Activated CD4-positive, alpha-beta T cell treated with anti-CD3 and anti-CD28 coated beads, Interleukin-2, amount 10 ng/mL, durations not matched to agents 7 days and 5 days (primary cell): Measurements from ENCODE around the gene TAF4. TPM values are rescaled to one million over a fixed set of nuclear protein-coding genes. Genes with fewer than 3 reads are reported as not detected.

ENCODE experiments used
- CTCF ChIA-PET: fragments of 350-600 bp; sonication (Branson Sonifier 250); formaldehyde crosslinking; loops from one replicate; lab custom pipeline; 2021; ENCODE audit warnings: antibody characterized with exemption; lab: Charles Lee
- POLR2A ChIA-PET: fragments of 350-600 bp; sonication (Branson Sonifier 250); formaldehyde crosslinking; loops from one replicate; lab custom pipeline; 2021; ENCODE audit warnings: antibody characterized with exemption; lab: Charles Lee
- DNase-seq: peaks from one replicate; pipeline ENCODE4 v3.0.0-alpha.2; 2020
- H3K27ac Mint-ChIP-seq: one replicate; pipeline ENCODE4 v1.8.0; 2021; ENCODE audit warnings: mild to moderate bottlenecking, moderate library complexity, mixed read lengths
- H3K27me3 Mint-ChIP-seq: one replicate; pipeline ENCODE4 v1.8.0; 2021; ENCODE audit warnings: mixed read lengths
- H3K36me3 Mint-ChIP-seq: one replicate; pipeline ENCODE4 v1.8.0; 2021; ENCODE audit warnings: low read depth, mixed read lengths
- H3K4me1 Mint-ChIP-seq: one replicate; pipeline ENCODE4 v1.8.0; 2021; ENCODE audit warnings: mixed read lengths
- H3K4me3 Mint-ChIP-seq: one replicate; pipeline ENCODE4 v1.8.0; 2021; ENCODE audit warnings: mild to moderate bottlenecking, moderate library complexity, mixed read lengths
- H3K9me3 Mint-ChIP-seq: one replicate; pipeline ENCODE4 v1.8.0; 2021; ENCODE audit warnings: mixed read lengths
- total RNA-seq, 2 experiments: library from RNA; stranded (reverse); gene quantifications; one replicate each; pipeline ENCODE4 v1.2.3, GENCODE V29; 2021

Gene TAF4
- total RNA-seq, 2 experiments from 2014 or later, result 24.2 to 32.0 TPM

DNA sequence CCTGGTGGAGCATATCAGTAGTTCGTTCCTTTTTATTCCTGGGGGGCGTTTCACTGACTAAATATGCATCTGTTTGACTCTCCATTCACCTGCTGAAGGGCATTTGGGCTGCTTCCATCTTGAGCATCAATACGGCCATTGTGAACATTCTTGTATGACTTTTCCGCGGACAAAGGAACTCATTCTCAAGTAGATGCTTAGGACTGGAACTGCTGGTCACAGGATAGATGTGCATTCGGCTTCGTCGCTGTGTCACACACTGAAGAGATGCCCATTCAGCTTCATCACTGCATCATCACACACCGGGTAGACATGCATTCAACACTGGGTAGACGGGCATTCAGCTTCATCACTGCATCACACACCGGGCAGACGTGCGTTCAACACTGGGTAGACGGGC is 95.3 kb downstream of the TAF4 start:
- Mint-ChIP-seq H3K9me3 (no peaks in the 10 kb centered on the region), H3K27me3 (peaks cover 2% of the 10 kb centered on the region), H3K27ac (no peak overlapping the region), H3K4me3 (no peak overlapping the region), H3K36me3 (peaks cover 13% of the 10 kb centered on the region), H3K4me1 (no peaks in the 10 kb centered on the region)
- POLR2A ChIA-PET, result no interaction called here
- DNase-seq, result no peak
- CTCF ChIA-PET, result no interaction called here

DNA sequence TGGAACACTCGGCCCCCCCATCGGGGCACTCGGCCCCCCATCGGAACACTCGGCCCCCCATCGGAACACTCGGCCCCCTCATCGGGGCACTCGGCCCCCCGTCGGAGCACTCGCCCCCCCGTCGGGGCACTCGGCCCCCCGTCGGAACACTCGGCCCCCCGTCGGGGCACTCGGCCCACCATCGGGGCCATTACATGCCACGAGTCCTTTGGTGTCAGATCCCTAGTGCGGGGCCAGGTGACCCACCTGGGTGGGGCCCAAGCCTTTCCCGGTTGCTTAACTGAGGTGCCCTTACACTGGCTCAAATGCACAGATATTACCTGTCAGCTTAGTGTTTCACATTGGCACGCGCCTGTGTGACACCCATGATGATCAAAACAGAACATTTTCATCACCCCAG is 95.9 kb downstream of the TAF4 start:
- H3K4me3 Mint-ChIP-seq, result no peak overlapping the region
- no peaks in the 10 kb centered on the region for H3K4me1 Mint-ChIP-seq
- CTCF ChIA-PET, result no interaction called here
- no peak overlapping the region for H3K27ac Mint-ChIP-seq
- H3K27me3 Mint-ChIP-seq, result peaks cover 6% of the 10 kb centered on the region
- DNase-seq, result no peak
- peaks cover 12% of the 10 kb centered on the region for H3K36me3 Mint-ChIP-seq
- H3K9me3 Mint-ChIP-seq, result no peaks in the 10 kb centered on the region
- POLR2A ChIA-PET, result no interaction called here

DNA sequence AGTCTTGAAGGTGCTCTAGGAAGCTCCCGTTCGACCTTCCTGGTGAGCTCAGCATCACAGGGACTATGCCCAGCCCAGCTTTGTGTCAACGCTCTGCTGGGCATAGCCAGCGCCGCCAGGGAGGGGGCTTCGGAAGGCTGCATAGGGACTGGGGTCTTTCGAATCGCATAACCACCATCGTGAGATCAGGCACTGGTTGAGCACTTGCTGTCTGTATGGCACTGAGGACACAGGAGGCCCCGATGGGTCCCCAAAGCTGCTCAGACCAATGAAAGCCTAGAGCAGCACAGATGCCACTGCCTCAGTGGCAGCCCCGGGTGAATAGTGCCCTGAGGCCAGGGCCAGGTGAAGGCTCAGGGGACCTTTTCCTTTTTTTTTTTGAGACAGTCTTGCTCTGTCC is 96.7 kb downstream of the TAF4 start:
- peaks cover 12% of the 10 kb centered on the region for H3K36me3 Mint-ChIP-seq
- H3K27ac Mint-ChIP-seq, result no peak overlapping the region
- no peak for DNase-seq
- no peaks in the 10 kb centered on the region for H3K4me1 Mint-ChIP-seq
- no peak overlapping the region for H3K4me3 Mint-ChIP-seq
- peaks cover 12% of the 10 kb centered on the region for H3K27me3 Mint-ChIP-seq
- H3K9me3 Mint-ChIP-seq, result no peaks in the 10 kb centered on the region
- ChIA-PET POLR2A (no interaction called here), CTCF (no interaction called here)

DNA sequence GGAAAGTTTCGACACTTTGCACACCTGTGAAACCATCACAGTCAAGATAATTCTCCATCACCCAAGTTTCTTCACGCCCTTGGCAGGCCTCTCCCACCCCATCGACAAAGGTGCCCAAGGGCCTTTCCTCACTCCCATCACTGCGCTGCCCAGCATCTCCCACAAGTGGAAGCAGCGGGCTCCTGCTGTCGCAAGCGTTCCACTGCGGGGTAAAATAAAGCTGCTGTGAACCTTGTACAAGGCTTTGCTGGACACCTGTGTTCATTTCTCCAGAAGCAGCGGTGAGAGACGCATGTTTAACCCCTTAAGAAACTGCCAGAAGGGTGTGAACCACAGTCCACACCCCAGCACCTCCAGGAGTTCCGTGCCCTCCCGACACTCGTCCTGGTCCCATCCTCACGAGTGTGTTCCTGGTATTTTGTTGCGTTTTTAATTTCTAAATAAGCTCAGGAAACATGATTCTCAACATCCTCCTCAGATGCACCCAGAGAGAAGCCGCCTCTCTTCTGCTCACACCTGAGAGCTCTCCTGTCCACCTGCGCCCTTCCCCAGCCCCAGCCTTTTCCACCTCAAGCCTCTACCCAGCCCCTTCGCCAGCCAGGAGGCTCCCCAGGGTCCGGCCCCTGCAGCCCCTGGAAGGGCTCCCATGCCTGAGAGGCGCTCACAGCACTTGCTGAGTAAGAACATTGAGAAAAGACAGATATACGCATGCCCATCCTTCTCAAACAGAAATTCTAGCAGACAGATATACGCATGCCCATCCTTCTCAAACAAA is 97.5 kb downstream of the TAF4 start:
- CTCF ChIA-PET, result no interaction called here

DNA sequence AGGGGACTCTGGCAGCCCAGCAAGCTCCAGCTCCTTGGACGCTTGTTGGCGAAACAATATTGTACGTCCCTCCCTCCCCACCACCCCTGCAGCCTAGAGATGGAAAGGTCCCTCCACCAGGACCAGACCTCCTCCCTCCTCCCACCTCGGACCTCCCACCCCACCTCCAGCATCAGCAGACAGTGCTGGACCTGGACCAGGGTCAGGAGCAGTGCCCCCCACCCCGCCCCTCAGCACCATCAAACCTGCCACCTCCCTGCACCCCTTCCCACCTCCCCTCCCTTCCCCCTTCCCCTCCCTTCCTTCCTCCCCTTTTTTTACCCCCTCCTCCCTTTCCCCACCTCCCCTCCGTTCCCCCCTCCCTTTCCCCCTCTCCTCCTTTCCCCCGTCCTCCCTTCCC is 98.4 kb downstream of the TAF4 start:
- H3K36me3 Mint-ChIP-seq, result no peaks in the 10 kb centered on the region
- DNase-seq, result no peak
- no peaks in the 10 kb centered on the region for H3K4me1 Mint-ChIP-seq
- CTCF ChIA-PET, result no interaction called here
- H3K4me3 Mint-ChIP-seq, result no peak overlapping the region
- POLR2A ChIA-PET, result no interaction called here
- H3K27me3 Mint-ChIP-seq, result peaks cover 15% of the 10 kb centered on the region
- H3K27ac Mint-ChIP-seq, result no peak overlapping the region
- H3K9me3 Mint-ChIP-seq, result no peaks in the 10 kb centered on the region

More for the DNA sequence above, 97.5 kb downstream of the TAF4 start:
- H3K27me3 Mint-ChIP-seq, result peaks cover 15% of the 10 kb centered on the region
- H3K36me3 Mint-ChIP-seq, result peaks cover 6% of the 10 kb centered on the region
- POLR2A ChIA-PET, result no interaction called here
- H3K9me3 Mint-ChIP-seq, result no peaks in the 10 kb centered on the region
- no peak for DNase-seq
- no peak overlapping the region for H3K27ac Mint-ChIP-seq
- H3K4me1 Mint-ChIP-seq, result no peaks in the 10 kb centered on the region
- no peak overlapping the region for H3K4me3 Mint-ChIP-seq

DNA sequence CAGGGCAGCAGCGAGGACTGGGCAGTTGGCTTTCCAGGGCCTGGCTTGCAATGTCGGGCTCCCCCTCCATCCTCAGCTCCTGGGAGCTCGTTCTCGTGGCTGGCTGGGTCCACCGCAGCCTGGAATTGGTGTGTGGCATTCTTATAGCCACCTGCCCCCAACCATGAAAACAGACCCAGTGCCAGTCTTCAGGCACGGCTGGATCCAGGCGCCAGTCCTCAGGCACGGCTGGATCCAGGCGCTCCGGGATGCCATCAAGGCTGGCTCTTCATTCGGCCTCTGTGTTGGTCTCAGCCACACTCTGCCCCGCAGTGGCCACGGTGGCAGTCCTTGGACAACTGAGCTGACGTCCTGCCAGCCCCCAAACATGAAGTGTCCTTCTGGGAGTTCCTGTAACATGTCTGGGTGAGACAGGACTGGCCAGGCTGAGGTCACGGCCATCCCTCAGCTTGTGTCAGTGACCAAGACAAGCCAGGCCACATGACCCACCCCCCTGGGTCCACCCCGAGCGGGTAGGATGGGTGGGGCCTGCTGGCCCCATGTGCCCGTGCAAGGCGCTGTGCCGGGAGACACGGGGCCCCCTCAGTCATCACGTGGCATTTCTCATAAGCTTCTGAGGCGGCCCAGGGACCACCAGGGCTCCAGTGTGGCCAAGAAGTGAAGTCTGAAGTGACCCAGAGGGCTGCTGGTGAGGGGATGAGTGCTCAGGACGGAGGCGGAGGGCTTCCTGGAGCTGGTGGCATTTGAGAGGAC is 99.0 kb downstream of the TAF4 start:
- no peak overlapping the region for H3K4me3 Mint-ChIP-seq
- H3K4me1 Mint-ChIP-seq, result no peaks in the 10 kb centered on the region
- no peak overlapping the region for H3K27ac Mint-ChIP-seq
- ChIA-PET CTCF (no interaction called here), POLR2A (no interaction called here)
- peaks cover 15% of the 10 kb centered on the region for H3K27me3 Mint-ChIP-seq
- no peaks in the 10 kb centered on the region for H3K9me3 Mint-ChIP-seq
- no peaks in the 10 kb centered on the region for H3K36me3 Mint-ChIP-seq
- DNase-seq, result no peak

DNA sequence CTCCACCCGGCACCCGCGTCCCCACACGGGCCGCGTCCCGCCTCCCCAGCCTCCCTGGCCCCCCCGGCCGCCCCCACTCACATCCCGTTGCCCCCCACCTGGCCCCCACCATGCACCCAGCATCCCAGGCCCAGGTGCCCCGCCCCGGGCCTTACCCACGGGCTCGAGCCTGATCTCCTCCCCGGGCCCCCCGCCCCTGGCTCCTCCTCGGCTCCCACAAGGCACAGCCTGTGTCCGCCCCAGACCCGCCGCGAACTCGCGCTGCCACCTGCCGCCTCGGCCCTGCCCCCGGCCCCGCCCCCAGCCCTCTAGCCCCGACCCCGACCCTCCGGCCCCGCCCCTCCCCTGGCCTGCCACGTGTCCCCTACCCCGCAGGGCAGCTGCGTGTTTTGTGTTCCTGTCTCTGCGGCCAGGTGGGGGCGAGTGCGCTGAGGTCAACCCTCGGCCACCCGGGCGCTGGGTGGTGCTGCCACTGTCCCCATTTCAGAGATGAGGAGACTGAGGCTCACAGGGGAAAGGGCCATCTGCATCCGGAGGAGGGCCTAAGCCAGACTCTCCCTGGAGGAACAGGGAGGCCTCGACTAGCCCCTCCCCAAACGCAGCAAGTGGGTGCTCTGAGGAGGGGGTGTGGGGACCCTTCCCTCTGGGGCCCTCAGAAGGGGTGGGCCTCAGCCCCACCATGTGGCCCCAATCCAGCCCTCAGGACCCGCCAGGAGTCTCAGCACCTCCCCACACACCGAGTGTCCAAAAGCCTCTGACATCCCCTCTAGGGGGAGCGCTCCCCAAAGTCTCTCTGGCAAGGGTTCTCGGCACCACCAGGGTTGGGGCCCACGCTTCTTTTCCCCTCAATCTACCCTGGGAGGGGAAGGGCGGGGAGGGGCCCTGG is 99.8 kb downstream of the TAF4 start:
- Mint-ChIP-seq H3K4me3 (no peak overlapping the region), H3K9me3 (no peaks in the 10 kb centered on the region), H3K4me1 (no peaks in the 10 kb centered on the region), H3K36me3 (no peaks in the 10 kb centered on the region), H3K27ac (no peak overlapping the region), H3K27me3 (peaks cover 15% of the 10 kb centered on the region)
- CTCF ChIA-PET, result no interaction called here
- no peak for DNase-seq
- POLR2A ChIA-PET, result no interaction called here

DNA sequence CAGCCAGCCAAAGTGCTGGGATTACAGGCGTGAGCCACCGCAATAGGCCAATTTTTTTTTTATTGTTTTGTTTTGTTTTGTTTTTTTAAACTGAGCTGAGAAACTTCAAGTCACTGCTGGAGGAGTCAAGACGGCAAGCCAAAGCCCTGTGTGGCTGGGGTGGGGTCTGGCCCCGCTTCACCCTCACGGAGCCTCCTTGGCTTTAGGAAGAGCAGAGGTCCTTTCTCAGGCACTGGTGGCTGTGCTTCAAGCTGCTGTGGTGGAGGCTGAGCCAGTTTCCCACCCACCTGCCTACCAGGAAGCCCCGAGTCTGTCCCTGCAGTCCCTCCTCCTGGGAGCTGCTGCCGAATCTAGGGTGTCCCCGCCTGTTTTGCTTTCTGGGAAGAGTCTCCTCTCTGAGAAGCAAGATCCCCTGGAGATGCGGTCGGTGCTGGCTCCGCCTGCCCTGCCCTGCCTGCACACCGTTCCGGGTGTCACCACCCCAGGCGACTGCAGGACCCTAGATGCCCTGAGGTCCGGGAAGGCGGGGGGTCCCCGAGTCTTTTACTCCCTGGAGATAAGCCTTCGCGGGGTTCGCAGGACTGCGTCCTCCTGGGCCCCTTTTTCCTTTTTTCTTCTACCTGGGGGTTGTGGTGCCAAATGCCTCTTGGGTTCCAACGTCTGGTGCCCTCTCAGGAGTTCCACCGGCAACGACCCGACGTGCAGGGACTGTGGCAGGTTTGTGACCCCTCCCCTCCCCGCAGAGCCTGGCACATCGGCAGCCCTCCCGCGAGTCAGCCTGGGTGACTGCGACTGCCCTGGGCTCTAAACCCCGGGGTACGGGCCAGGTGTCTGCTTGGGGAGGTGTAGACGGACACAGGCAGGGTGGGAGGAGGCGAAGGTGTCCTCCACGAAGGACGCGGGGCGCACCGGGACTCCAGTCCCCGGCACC is 100.7 kb downstream of the TAF4 start:
- CTCF ChIA-PET, result no interaction called here
- POLR2A ChIA-PET, result no interaction called here
- Mint-ChIP-seq H3K4me1 (no peaks in the 10 kb centered on the region), H3K9me3 (no peaks in the 10 kb centered on the region), H3K27me3 (peaks cover 15% of the 10 kb centered on the region), H3K4me3 (no peak overlapping the region), H3K36me3 (no peaks in the 10 kb centered on the region), H3K27ac (no peak overlapping the region)
- DNase-seq, result no peak

DNA sequence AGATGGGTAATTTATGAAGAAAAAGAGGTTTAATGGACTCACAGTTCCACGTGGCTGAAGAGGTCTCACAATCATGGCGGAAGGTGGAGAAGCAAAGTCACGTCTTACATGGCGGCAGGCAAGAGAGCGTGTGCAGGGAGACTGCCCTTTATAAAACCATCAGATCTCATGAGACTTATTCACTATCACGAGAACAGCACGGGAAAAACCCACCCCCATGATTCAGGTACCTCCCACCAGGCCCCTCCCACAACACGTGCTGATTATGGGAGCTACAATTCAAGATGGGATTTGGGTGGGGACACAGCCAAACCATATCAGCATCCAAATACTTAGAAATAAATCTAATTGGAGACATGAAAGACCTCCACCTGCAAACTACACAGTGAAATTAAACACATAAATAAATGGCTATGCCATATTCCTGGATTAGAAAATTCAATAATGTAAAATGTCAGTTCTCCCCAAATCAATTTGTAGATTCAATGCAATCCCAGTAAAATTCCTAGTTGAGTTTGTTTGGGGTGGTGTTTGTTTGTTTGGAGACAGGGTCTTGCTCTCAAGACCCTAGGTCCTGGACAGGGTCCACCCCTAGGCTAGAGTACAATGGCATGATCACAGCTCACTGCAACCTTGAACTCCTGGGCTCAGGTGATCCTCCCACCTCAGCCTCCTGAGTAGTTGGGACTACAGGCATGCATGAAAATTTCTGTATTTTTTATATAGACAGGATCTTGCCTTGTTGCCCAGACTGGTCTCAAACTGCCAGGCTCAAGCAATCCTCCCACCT is 101.6 kb downstream of the TAF4 start:
- Mint-ChIP-seq H3K9me3 (no peaks in the 10 kb centered on the region), H3K4me1 (no peaks in the 10 kb centered on the region), H3K27ac (no peak overlapping the region), H3K27me3 (peaks cover 15% of the 10 kb centered on the region), H3K36me3 (no peaks in the 10 kb centered on the region), H3K4me3 (no peak overlapping the region)
- DNase-seq, result no peak
- ChIA-PET CTCF (interaction anchor here (0.6 kb wide), 1 partner anchor 47 kb away, joined by 3 read pairs; no protein-coding TSS in a partner anchor), POLR2A (no interaction called here)

DNA sequence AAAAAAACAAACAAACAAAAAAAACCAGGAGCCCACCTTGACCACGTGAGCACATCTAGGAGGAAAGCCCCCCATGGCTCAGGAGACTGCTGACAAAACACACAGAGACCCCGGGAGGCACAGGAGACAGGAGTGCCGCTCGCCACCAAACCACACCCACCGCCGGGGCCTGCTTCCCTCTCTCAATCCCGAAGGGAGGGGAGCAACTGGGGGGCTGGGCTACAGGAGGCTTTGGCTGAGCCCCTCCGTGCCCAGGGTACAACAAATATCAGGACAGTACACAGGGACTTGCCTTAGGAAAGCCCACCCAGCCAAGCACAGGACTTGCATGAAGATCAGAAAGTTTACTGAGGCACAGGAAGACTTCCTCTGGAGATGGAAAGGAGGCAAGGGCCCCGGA is 102.5 kb downstream of the TAF4 start:
- H3K36me3 Mint-ChIP-seq, result no peaks in the 10 kb centered on the region
- H3K27me3 Mint-ChIP-seq, result peaks cover 15% of the 10 kb centered on the region
- CTCF ChIA-PET, result no interaction called here
- no peak for DNase-seq
- H3K4me3 Mint-ChIP-seq, result no peak overlapping the region
- H3K27ac Mint-ChIP-seq, result no peak overlapping the region
- H3K4me1 Mint-ChIP-seq, result no peaks in the 10 kb centered on the region
- POLR2A ChIA-PET, result no interaction called here
- no peaks in the 10 kb centered on the region for H3K9me3 Mint-ChIP-seq

DNA sequence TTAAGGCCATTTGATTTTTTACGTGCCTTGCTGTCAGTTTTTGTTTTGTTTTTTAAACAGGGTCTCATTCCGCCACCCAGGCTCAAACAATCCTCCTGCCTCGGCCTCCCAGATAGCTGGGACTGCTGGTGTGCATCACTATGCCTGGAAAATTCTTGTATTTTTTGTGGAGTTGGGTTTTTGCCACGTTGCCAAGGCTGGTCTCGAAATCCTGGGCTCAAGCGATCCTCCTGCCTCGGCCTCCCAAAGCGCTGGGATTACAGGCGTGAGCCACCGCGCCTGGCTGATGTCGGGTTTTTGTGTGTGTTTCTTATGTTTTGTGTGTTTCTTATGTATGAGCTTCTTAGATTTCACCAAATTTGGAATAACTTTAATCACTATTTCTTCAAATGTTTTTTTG is 104.8 kb downstream of the TAF4 start:
- H3K9me3 Mint-ChIP-seq, result no peaks in the 10 kb centered on the region
- no peak for DNase-seq
- H3K36me3 Mint-ChIP-seq, result no peaks in the 10 kb centered on the region
- ChIA-PET CTCF (no interaction called here), POLR2A (no interaction called here)
- H3K27me3 Mint-ChIP-seq, result peaks cover 18% of the 10 kb centered on the region
- no peaks in the 10 kb centered on the region for H3K4me1 Mint-ChIP-seq
- H3K27ac Mint-ChIP-seq, result no peak overlapping the region
- H3K4me3 Mint-ChIP-seq, result no peak overlapping the region
